Endodermal cell (in vitro differentiated cells): Measurements from ENCODE around the gene GTPBP2. TPM values are rescaled to one million over a fixed set of nuclear protein-coding genes. Genes with fewer than 3 reads are reported as not detected.

Experiments
- DNase-seq: peaks from one replicate; pipeline ENCODE4 v3.0.0-alpha.2; 2017
- H3K27ac ChIP-seq: 2 replicates; pipeline ENCODE4 v1.5.1; 2013; ENCODE audit warnings: mild to moderate bottlenecking, low read depth, low read length, moderate library complexity
- H3K27me3 ChIP-seq: 2 replicates; pipeline ENCODE4 v1.6.1; 2013; ENCODE audit warnings: mild to moderate bottlenecking, low read length, moderate library complexity; ENCODE audit not compliant: insufficient read depth, control insufficient read depth, poor library complexity, severe bottlenecking
- H3K36me3 ChIP-seq: 2 replicates; pipeline ENCODE4 v1.7.0; 2013; ENCODE audit warnings: mild to moderate bottlenecking, low read length, moderate library complexity; ENCODE audit not compliant: control insufficient read depth, insufficient read depth
- H3K4me1 ChIP-seq: one replicate; pipeline ENCODE4 v1.7.0; 2013; ENCODE audit warnings: low read length; ENCODE audit not compliant: control insufficient read depth, insufficient read depth
- H3K4me3 ChIP-seq: 2 replicates; pipeline ENCODE4 v1.5.1; 2013; ENCODE audit warnings: mild to moderate bottlenecking, low read length, moderate library complexity
- H3K9ac ChIP-seq: 2 replicates; pipeline ENCODE4 v1.6.1; 2013; ENCODE audit warnings: mild to moderate bottlenecking, low read length, moderate library complexity; ENCODE audit not compliant: poor library complexity, severe bottlenecking; ENCODE audit errors: extremely low read depth
- H3K9me3 ChIP-seq: 2 replicates; pipeline ENCODE4 v1.6.1; 2013; ENCODE audit warnings: mild to moderate bottlenecking, low read length, moderate library complexity; ENCODE audit not compliant: control insufficient read depth
- H3K27ac Mint-ChIP-seq: 2 replicates; pipeline ENCODE4 v1.8.0; 2020; ENCODE audit warnings: mixed read lengths
- H3K27me3 Mint-ChIP-seq: 2 replicates; pipeline ENCODE4 v1.8.0; 2021; ENCODE audit warnings: mild to moderate bottlenecking, mixed read lengths; ENCODE audit not compliant: insufficient read depth
- H3K36me3 Mint-ChIP-seq: 2 replicates; pipeline ENCODE4 v1.8.0; 2020; ENCODE audit warnings: low read depth, mixed read lengths
- H3K4me1 Mint-ChIP-seq: 2 replicates; pipeline ENCODE4 v1.8.0; 2020; ENCODE audit warnings: mixed read lengths
- H3K4me3 Mint-ChIP-seq: 2 replicates; pipeline ENCODE4 v1.8.0; 2020; ENCODE audit warnings: mild to moderate bottlenecking, moderate library complexity, mixed read lengths
- H3K9me3 Mint-ChIP-seq: 2 replicates; pipeline ENCODE4 v1.8.0; 2020; ENCODE audit warnings: mild to moderate bottlenecking, mixed read lengths
- WGBS, 2 experiments: methylation state at CpG; one replicate each; pipeline versions ENCODE4 v1.1.5 to v1.1.7; 2013; ENCODE audit warnings: missing lambda C conversion rate in 2 of 2, mixed read lengths in 1 of 2; ENCODE audit not compliant: insufficient coverage in 1 of 2, insufficient read length in 1 of 2; 5-methylcytosine and 5-hydroxymethylcytosine counted together
- total RNA-seq, 2 donors: library from RNA; stranded (reverse); fragmentation: NEBNext Ultra II Directional in 1 of 2; extraction: Animal tissue kit (Norgen Biotek cat#: 25700) in 1 of 2; gene quantifications; 2 replicates in 1 of 2; 3 replicates in 1 of 2; pipeline ENCODE4 v1.2.1, GENCODE V29; 2021
- TF ChIP-seq, protein P1 (sequence below): fragments of 200-600 bp; sonication (generic); conservative IDR thresholded peaks from 2 replicates; pipeline ENCODE4 v1.5.0; 2021; ENCODE audit warnings: antibody characterized with exemption, mild to moderate bottlenecking

GTPBP2 gene
- total RNA-seq, 2 donors from 2014 or later: 87.9 to 90.6 TPM

DNA sequence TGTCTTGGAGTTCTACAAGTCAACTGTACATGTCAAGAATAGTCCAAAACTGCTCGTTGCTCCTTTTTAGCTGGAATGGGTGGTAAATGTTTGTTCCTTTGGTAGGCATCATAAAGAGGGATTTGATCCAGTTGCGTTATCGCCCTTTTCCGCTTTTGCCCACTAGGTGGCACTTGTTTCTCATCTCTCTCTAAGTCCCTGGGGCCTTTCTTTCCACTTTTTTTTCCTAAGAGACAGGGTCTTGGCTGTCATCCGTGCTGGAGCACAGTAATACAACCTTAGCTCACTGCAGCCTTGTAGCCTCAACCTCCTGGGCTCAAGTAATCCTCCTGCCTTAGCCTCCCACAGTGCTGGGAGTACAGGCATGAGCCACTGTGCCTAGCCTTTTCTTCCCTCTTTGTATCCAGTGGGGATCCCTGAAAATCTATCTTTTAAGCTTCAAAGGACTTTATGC lies 20.7 kb downstream of the GTPBP2 start:
- WGBS, 2 experiments: 0 to 7% methylated on average over 5 of the region's 5 CpGs
- Mint-ChIP-seq H3K27me3 (no peaks in the 10 kb centered on the region), H3K27ac (no peak overlapping the region), H3K4me3 (no peak overlapping the region), H3K36me3 (peaks cover 17% of the 10 kb centered on the region), H3K4me1 (peaks cover 3% of the 10 kb centered on the region), H3K9me3 (no peaks in the 10 kb centered on the region)
- Histone ChIP-seq H3K27ac (no peak overlapping the region), H3K9me3 (no peaks in the 10 kb centered on the region), H3K9ac (no peak overlapping the region), H3K4me1 (no peaks in the 10 kb centered on the region), H3K4me3 (no peak overlapping the region), H3K36me3 (peaks cover 66% of the 10 kb centered on the region), H3K27me3 (no peaks in the 10 kb centered on the region)
- DNase-seq: peak; percentile 88
- TF ChIP-seq, protein P1, sequence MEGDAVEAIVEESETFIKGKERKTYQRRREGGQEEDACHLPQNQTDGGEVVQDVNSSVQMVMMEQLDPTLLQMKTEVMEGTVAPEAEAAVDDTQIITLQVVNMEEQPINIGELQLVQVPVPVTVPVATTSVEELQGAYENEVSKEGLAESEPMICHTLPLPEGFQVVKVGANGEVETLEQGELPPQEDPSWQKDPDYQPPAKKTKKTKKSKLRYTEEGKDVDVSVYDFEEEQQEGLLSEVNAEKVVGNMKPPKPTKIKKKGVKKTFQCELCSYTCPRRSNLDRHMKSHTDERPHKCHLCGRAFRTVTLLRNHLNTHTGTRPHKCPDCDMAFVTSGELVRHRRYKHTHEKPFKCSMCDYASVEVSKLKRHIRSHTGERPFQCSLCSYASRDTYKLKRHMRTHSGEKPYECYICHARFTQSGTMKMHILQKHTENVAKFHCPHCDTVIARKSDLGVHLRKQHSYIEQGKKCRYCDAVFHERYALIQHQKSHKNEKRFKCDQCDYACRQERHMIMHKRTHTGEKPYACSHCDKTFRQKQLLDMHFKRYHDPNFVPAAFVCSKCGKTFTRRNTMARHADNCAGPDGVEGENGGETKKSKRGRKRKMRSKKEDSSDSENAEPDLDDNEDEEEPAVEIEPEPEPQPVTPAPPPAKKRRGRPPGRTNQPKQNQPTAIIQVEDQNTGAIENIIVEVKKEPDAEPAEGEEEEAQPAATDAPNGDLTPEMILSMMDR: peak; percentile 92

DNA sequence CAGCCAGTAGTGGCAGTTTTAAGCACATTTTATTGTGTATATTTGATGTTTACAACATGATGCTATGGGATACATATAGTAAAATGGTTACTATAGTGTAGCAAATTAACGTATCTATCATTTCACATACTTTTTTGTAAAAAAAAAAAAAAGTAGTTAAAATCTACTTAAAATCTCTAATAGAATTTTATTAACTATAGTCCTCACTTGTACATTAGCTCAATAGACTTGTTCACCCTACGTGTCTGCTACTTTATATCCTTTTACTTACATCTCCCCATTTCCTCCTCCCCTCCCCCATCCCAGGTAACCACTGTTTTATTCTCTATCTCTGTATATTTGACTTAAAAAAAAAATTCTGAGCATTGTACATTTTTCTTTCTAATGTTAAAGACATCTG lies 23.0 kb downstream of the GTPBP2 start:
- peaks cover 56% of the 10 kb centered on the region for H3K36me3 ChIP-seq
- DNase-seq: no peak
- H3K27ac Mint-ChIP-seq: no peak overlapping the region
- H3K9ac ChIP-seq: no peak overlapping the region
- H3K27me3 ChIP-seq: no peaks in the 10 kb centered on the region
- TF ChIP-seq, protein P1: no peak
- no peaks in the 10 kb centered on the region for H3K4me1 ChIP-seq
- H3K27me3 Mint-ChIP-seq: no peaks in the 10 kb centered on the region
- no peak overlapping the region for H3K4me3 ChIP-seq
- no peaks in the 10 kb centered on the region for H3K9me3 ChIP-seq
- peaks cover 24% of the 10 kb centered on the region for H3K36me3 Mint-ChIP-seq
- WGBS, 2 experiments: 95 to 100% methylated on average over 1 of the region's 2 CpGs
- no peak overlapping the region for H3K4me3 Mint-ChIP-seq
- no peaks in the 10 kb centered on the region for H3K9me3 Mint-ChIP-seq
- no peak overlapping the region for H3K27ac ChIP-seq
- H3K4me1 Mint-ChIP-seq: peaks cover 3% of the 10 kb centered on the region

DNA sequence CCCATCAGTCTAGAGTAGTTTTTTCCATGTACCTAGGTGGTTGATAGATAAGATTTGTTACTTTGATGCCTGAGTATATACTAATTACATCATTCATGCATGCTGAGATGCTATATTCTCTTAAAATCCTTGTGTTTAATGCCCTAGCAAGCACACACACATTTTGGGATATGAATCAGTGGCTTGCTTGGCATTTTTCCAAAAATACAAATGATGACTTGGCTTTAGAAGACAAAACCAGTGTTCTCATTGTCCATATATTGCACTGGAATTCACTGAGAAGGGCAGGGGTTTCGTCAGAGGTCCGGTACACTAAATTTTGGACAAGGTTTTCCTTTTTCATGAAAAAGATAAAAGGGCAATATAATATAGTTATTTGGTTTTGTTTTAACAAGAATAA lies 24.9 kb downstream of the GTPBP2 start:
- no peak overlapping the region for H3K27ac ChIP-seq
- Mint-ChIP-seq H3K36me3 (peaks cover 22% of the 10 kb centered on the region), H3K4me3 (no peak overlapping the region), H3K27me3 (no peaks in the 10 kb centered on the region), H3K4me1 (no peaks in the 10 kb centered on the region), H3K27ac (no peak overlapping the region), H3K9me3 (no peaks in the 10 kb centered on the region)
- no peaks in the 10 kb centered on the region for H3K27me3 ChIP-seq
- TF ChIP-seq, protein P1: no peak
- no peaks in the 10 kb centered on the region for H3K9me3 ChIP-seq
- WGBS, 2 experiments: 97% methylated on average over 2 of the region's 2 CpGs; no CpG with 5 or more reads in 1 of the 2 experiments
- H3K4me1 ChIP-seq: no peaks in the 10 kb centered on the region
- peaks cover 58% of the 10 kb centered on the region for H3K36me3 ChIP-seq
- H3K9ac ChIP-seq: no peak overlapping the region
- no peak overlapping the region for H3K4me3 ChIP-seq
- no peak for DNase-seq
